GM20000 (cell line): ENCODE results near the gene DPYSL4.
A peak's percentile ranks its signal among the peaks of the same experiment; 100 is the strongest.

Source experiments
- DNase-seq: peaks from one replicate; pipeline ENCODE4 v3.0.0; 2012; ENCODE audit warnings: low spot score
- TF ChIP-seq, protein P1 (sequence below): IDR thresholded peaks from 2 replicates; pipeline ENCODE4 v1.5.1; 2012; ENCODE audit warnings: mild to moderate bottlenecking, control low read depth; ENCODE audit errors: extremely low read depth, missing control alignments

DPYSL4 gene

DNA sequence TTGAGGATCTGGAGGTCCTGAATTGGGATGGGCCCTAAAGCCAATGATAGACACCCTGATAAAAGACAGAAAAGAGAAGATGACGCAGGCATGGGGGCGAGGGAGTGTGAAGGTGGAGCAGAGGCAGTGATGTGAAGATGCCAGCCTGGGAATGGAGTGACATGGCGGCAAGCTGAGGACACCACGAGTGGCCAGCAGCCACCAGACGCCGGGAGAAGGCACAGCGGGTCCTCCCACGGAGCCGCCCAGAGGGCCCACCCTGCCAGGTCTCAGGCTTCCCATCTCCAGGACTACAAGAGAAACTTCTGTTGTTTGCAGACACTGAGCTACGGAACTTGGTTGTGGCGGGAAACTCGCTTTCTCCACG is 44.9 kb downstream of the DPYSL4 start:
- DNase-seq = no peak
- TF ChIP-seq, protein P1, sequence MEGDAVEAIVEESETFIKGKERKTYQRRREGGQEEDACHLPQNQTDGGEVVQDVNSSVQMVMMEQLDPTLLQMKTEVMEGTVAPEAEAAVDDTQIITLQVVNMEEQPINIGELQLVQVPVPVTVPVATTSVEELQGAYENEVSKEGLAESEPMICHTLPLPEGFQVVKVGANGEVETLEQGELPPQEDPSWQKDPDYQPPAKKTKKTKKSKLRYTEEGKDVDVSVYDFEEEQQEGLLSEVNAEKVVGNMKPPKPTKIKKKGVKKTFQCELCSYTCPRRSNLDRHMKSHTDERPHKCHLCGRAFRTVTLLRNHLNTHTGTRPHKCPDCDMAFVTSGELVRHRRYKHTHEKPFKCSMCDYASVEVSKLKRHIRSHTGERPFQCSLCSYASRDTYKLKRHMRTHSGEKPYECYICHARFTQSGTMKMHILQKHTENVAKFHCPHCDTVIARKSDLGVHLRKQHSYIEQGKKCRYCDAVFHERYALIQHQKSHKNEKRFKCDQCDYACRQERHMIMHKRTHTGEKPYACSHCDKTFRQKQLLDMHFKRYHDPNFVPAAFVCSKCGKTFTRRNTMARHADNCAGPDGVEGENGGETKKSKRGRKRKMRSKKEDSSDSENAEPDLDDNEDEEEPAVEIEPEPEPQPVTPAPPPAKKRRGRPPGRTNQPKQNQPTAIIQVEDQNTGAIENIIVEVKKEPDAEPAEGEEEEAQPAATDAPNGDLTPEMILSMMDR = no peak

DNA sequence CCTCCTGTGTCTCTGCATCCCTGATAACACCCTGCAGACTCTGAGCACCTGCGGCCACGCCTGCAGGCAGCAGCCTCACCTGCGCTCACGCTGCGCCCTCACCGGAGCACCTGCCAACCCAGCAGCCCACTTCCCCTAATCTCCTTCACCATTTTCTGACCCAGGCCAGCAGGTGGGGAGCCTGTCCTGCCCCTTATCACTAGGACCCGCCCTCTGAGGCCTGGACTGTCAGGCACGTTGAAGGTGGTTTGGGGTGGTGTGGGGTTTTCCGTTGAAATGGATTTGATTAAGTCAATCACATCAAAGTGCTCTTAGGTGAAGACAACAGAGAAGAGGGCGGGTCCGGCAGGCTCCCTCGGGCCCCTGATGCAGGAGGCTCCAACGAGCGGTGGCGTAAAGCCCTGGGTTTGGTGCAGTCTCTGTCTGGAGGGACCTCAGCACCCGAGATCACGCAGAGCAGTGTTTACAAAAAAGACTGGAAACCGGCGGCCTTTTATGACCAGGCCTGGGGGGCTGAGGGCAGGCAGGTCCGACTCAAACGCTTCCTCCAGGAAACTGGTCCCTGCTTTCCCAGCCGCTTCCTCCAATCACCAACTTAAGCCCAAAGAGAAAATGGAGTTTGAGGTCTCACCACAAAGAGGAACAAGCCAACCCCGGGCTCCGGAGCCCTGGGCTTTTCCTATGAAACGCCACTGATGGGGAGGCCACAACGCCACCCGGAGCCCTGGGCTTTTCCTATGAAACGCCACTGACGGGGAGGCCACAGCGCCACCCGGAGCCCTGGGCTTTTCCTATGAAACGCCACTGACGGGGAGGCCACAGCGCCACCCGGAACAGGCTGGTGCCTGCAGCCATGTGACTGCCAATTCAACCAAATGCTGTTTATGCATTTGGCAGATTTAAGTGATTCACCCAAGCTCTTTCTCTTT is 45.5 kb downstream of the DPYSL4 start:
- DNase-seq = peak; percentile 58
- TF ChIP-seq, protein P1 = no peak

DNA sequence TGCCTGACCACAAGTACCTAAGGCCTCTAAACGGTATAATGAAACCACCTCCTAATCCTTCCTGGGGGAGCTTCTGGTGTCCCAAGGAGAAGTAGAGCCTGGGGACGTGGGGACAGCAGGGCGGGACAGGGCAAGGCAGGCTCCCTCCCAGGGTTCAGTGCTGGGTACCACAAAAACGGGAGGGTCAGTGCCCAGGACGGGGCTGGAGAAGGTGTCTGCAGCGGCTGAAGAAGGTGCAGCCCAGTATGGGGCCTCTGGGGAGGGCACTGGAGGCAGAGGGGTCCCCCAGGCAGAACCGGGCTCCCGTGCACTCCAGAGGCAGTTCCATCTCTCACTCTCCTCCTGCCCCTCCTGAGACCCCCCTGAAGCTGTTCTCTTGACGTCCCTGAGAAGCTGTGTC is 46.2 kb downstream of the DPYSL4 start:
- DNase-seq = no peak
- TF ChIP-seq, protein P1 = no peak

DNA sequence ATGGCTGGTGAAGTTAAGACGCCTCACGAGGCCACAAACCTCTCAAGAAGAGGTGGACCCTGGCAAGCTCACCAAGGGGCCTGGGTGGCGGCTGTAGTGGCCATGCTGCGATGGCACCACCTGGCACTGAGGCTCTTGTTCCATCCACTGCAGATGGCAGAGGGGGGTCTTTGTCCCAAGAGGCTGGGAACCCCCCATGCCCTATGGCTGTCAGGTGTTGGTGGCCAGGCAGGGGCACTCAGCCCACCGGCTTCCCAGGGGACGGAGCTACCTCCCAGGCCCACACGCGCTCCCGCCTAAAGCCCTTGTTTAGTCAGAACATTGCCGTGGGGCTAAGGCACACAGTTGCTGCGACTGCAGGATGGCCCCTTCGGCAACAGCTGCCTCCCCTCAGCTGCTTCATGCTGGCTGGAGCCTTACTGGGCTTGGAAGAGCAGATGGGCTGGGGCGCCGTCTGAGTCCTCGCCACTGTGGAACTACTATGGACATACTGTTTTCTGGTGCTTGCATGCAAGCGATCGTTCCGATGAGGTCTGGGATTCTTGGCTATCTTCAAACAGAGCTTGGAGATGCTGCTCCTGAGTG is 46.8 kb downstream of the DPYSL4 start:
- DNase-seq = no peak
- TF ChIP-seq, protein P1 = no peak

DNA sequence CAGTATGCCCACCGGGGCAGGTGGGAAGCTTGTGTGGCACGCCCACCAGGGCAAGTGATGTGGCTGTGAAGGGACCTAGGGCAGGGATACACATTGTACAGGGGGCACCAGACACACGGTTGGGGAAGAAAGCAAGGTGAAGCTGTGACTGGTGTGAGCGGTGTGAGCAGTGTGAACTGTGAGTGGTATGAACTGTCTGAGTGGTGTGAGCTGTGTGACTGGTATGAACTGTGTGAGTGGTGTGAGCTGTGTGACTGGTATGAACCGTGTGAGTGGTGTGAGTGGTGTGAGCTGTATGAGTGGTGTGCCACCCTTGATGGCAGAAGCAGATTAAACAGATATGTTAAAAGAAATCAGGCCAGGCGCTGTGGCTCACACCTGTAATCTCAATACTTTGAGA is 48.1 kb downstream of the DPYSL4 start:
- TF ChIP-seq, protein P1 = no peak
- DNase-seq = no peak

DNA sequence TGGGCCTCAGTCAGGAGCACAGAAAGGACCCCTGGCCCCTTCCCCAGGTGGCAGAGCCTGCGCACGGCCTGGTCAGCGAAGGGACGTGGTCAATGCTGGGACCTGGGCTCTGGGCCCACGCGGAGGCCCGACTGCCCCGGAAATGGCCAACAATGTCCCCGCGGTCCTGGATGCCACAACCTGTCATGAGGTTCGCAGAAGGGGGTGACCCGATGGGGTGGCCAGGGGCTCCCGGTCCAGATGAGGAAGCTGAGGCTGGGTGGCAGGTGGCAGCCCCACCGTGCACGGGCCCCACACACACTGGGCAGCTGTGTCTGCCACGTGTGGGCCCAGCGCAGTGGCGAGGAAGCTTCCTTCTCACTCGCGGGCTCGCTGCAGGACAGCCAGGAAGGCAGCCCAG is 49.4 kb downstream of the DPYSL4 start:
- DNase-seq = no peak
- TF ChIP-seq, protein P1 = no peak

DNA sequence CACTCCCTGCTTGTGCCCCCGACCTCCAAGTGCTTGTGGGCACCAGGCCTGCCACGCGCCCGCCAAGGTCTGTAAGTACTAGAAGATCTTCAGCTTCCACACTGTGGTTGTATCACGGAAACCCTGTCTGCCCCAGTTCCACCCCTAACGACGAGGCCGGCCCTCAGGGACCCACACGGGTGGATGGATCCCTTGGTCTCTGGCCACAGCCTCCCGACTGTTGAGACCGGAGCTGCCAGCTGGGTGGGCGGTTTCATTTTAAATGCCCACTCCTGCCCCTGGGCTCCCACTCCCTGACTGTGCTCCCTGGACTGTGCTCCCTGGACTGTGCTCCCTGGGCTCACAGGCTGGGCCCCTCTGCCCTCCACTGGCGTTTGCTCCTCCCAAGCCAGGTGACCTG is 50.1 kb downstream of the DPYSL4 start:
- TF ChIP-seq, protein P1 = no peak
- DNase-seq = no peak
